NB4 (cell line): Measurements from ENCODE around the gene GIT2.

Source experiments
- CTCF ChIP-seq: IDR thresholded peaks from one replicate; pipeline ENCODE4 v1.5.1; 2012; ENCODE audit warnings: low read depth, low read length
- MAX ChIP-seq: IDR thresholded peaks from 2 replicates; pipeline ENCODE4 v1.6.1; 2011; ENCODE audit warnings: low read depth, low read length
- MYC ChIP-seq: IDR thresholded peaks from 2 replicates; pipeline ENCODE4 v1.6.1; 2011; ENCODE audit warnings: low read depth, low read length
- POLR2A ChIP-seq: IDR thresholded peaks from 2 replicates; pipeline ENCODE4 v1.6.1; 2011; ENCODE audit warnings: mild to moderate bottlenecking; ENCODE audit not compliant: insufficient read length; ENCODE audit errors: extremely low read depth

- TF ChIP-seq POLR2A, result no peak
- no peak for TF ChIP-seq CTCF
- TF ChIP-seq MAX, result no peak
- TF ChIP-seq MYC, result no peak
Measured at GRCh38 chr12:109946505-109946904, 49.7 kb downstream of the GIT2 start.
